ENCODE data around the gene PRDM1. TPM values are rescaled to one million over a fixed set of nuclear protein-coding genes. Genes with fewer than 3 reads are reported as not detected.

Gene PRDM1
- total RNA-seq, 1 donor from 2014 or later = 19.6 TPM

DNA sequence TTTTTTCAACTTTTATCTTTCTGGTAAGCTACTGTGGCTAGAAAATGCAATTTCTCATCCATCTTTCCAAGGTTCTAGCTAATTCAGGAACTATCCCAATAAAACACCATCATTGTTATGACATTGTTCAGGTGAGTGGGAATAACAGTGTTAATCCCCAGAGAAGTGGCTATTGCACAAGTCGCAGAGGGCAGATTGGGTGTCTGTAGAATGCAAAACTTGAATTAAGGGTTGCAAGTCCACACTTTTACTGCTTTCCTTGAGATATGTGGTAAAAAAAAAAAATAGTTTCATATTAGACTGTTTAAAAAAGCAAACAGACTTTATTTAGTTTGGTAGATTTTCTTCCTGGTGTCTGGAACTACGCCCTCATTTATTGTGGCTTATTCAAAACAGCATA lies 41.1 kb upstream of the PRDM1 start:
- H3K36me3 Mint-ChIP-seq (ENCODE audit: low read depth, unreplicated experiment) = no peaks in the 10 kb centered on the region
- H3K4me3 Mint-ChIP-seq (ENCODE audit: unreplicated experiment) = no peak overlapping the region
- H3K4me1 Mint-ChIP-seq (ENCODE audit: unreplicated experiment) = no peaks in the 10 kb centered on the region
- peaks cover 5% of the 10 kb centered on the region for H3K27me3 Mint-ChIP-seq (ENCODE audit: unreplicated experiment)
- DNase-seq (ENCODE audit: low spot score) = no peak
- TF ChIP-seq, protein P1, sequence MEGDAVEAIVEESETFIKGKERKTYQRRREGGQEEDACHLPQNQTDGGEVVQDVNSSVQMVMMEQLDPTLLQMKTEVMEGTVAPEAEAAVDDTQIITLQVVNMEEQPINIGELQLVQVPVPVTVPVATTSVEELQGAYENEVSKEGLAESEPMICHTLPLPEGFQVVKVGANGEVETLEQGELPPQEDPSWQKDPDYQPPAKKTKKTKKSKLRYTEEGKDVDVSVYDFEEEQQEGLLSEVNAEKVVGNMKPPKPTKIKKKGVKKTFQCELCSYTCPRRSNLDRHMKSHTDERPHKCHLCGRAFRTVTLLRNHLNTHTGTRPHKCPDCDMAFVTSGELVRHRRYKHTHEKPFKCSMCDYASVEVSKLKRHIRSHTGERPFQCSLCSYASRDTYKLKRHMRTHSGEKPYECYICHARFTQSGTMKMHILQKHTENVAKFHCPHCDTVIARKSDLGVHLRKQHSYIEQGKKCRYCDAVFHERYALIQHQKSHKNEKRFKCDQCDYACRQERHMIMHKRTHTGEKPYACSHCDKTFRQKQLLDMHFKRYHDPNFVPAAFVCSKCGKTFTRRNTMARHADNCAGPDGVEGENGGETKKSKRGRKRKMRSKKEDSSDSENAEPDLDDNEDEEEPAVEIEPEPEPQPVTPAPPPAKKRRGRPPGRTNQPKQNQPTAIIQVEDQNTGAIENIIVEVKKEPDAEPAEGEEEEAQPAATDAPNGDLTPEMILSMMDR (IDR thresholded peaks at IDR 0.05; ENCODE audit: unreplicated experiment) = no peak
- H3K9me3 Mint-ChIP-seq (ENCODE audit: unreplicated experiment) = no peaks in the 10 kb centered on the region
- H3K27ac Mint-ChIP-seq (ENCODE audit: unreplicated experiment) = no peak overlapping the region

DNA sequence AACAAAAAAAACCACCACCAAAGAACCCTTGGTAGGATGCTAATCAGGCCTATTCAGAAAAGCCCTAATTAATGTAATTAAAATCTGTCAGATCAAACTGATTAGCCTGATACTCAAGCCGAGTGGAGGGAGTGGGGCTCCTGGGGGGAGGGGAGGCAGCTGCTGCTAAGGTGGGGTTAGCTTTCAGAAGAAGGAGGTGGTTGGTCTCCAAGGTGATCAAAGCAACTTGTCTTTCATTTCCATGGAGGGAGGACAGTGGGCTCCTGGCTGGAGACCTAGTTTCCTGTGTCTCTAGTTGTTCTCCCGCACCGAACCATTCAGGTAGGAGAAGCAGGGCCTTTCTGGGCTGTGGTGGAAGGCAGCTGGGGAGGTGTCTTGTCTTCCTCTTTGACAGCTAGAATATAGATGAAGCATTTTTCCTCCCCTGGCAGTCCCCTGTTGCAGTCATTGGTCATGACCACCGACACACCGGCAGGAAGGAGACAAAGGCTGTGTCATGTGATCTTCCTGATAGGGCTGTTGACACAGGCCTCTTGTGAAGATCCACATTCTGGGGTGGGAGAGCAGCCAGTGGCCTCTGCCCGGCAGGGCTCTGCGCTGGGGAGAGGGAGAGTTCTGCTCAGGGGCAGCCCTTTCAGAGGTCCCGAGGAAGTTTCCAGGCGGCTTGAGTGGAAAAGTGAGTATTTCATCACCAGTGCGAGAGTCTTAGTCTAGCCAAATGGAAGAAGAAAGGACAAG lies 39.9 kb upstream of the PRDM1 start:
- no peak for DNase-seq (ENCODE audit: low spot score)
- H3K27me3 Mint-ChIP-seq (ENCODE audit: unreplicated experiment) = peaks cover 5% of the 10 kb centered on the region
- H3K27ac Mint-ChIP-seq (ENCODE audit: unreplicated experiment) = no peak overlapping the region
- TF ChIP-seq, protein P1 (IDR thresholded peaks at IDR 0.05; ENCODE audit: unreplicated experiment) = no peak
- H3K4me3 Mint-ChIP-seq (ENCODE audit: unreplicated experiment) = no peak overlapping the region
- H3K9me3 Mint-ChIP-seq (ENCODE audit: unreplicated experiment) = no peaks in the 10 kb centered on the region
- peaks cover 2% of the 10 kb centered on the region for H3K4me1 Mint-ChIP-seq (ENCODE audit: unreplicated experiment)
- no peaks in the 10 kb centered on the region for H3K36me3 Mint-ChIP-seq (ENCODE audit: low read depth, unreplicated experiment)

DNA sequence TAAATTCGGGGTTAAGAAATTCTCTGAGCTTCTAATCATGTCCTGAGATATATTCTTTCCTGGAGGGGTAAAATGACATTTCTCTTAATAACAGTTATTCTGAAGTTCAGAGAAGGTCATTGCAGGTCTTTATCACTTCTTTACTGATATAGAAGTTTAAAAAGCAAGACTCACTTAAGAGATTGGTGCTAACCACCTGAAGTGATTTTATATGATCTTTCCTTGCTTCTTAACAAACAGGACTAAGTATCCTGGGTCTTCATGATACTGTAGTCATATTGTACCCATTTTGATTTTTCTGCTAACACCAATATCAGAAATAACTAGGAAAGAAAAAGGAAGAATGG lies 39.3 kb upstream of the PRDM1 start:
- no peaks in the 10 kb centered on the region for H3K36me3 Mint-ChIP-seq (ENCODE audit: low read depth, unreplicated experiment)
- peaks cover 7% of the 10 kb centered on the region for H3K27me3 Mint-ChIP-seq (ENCODE audit: unreplicated experiment)
- no peak for DNase-seq (ENCODE audit: low spot score)
- H3K4me1 Mint-ChIP-seq (ENCODE audit: unreplicated experiment) = peaks cover 5% of the 10 kb centered on the region
- H3K9me3 Mint-ChIP-seq (ENCODE audit: unreplicated experiment) = no peaks in the 10 kb centered on the region
- TF ChIP-seq, protein P1 (IDR thresholded peaks at IDR 0.05; ENCODE audit: unreplicated experiment) = no peak
- no peak overlapping the region for H3K4me3 Mint-ChIP-seq (ENCODE audit: unreplicated experiment)
- H3K27ac Mint-ChIP-seq (ENCODE audit: unreplicated experiment) = no peak overlapping the region

DNA sequence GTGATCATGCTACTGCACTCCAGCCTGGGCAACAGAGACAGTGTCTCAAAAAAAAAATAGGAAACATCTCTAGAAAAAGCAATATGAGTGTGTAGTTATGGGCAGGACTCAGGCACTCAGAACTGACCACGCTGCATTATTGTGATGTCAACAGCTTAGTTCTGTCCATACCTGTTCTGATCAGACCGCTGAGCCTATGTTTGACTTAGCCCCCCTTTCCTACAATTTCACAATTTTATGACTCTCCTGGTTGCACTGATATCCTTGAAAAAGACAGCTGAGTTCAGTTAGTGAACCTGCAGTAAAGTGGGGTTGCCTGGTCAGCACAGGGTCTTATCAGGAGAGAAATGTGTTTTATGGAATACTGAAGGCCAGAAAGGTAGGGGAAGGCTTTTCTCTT lies 37.8 kb upstream of the PRDM1 start:
- no peaks in the 10 kb centered on the region for H3K36me3 Mint-ChIP-seq (ENCODE audit: low read depth, unreplicated experiment)
- H3K27ac Mint-ChIP-seq (ENCODE audit: unreplicated experiment) = no peak overlapping the region
- TF ChIP-seq, protein P1 (IDR thresholded peaks at IDR 0.05; ENCODE audit: unreplicated experiment) = no peak
- H3K27me3 Mint-ChIP-seq (ENCODE audit: unreplicated experiment) = peaks cover 7% of the 10 kb centered on the region
- H3K9me3 Mint-ChIP-seq (ENCODE audit: unreplicated experiment) = no peaks in the 10 kb centered on the region
- DNase-seq (ENCODE audit: low spot score) = no peak
- H3K4me1 Mint-ChIP-seq (ENCODE audit: unreplicated experiment) = peaks cover 5% of the 10 kb centered on the region
- H3K4me3 Mint-ChIP-seq (ENCODE audit: unreplicated experiment) = no peak overlapping the region

DNA sequence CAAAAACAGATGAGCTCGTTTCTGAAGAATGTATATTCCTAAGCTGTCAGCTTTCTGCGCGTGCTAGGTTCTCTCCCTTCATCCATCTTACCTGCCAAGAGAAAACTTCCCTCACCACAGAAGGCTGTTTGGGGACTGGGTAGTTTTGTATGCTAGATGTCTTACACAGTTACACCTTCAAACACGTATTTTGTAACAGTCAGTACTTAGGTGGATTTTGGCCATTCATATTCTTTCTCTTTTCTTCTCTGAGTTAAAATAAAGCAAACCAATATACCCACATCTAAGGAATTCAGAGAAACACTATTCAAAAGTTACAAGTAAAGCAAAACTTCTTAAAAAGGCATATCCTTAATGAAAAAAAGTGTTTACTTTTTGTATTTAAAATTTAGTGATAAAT lies 35.6 kb upstream of the PRDM1 start:
- Mint-ChIP-seq H3K4me3 (ENCODE audit: unreplicated experiment) (no peak overlapping the region), H3K27ac (ENCODE audit: unreplicated experiment) (no peak overlapping the region), H3K9me3 (ENCODE audit: unreplicated experiment) (no peaks in the 10 kb centered on the region), H3K4me1 (ENCODE audit: unreplicated experiment) (peaks cover 5% of the 10 kb centered on the region), H3K27me3 (ENCODE audit: unreplicated experiment) (peaks cover 7% of the 10 kb centered on the region), H3K36me3 (ENCODE audit: low read depth, unreplicated experiment) (no peaks in the 10 kb centered on the region)
- no peak for DNase-seq (ENCODE audit: low spot score)
- TF ChIP-seq, protein P1 (IDR thresholded peaks at IDR 0.05; ENCODE audit: unreplicated experiment) = no peak
